ENCODE data around the gene COL28A1.
A peak's percentile ranks its signal among the peaks of the same experiment; 100 is the strongest.

The COL28A1 gene

DNA sequence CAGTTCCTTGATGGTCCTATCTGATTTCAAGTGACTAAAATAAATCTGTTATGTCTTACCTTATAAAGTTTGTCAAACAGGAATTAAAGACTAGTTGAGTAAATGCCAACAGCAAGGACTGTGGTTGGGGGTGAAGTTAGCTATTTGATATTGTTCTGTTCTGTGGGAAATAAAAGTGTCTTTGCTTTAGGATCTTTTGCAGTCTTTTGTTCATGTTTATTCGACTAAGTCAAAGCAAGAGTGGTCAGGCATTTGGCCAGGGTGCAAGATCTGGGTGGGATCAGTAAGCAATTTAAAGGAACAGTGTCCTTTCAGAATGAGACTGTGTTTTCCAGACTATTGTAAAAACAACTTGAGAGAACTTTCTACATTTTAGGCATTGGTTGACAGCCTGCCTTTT, at the start of gene COL28A1:
TSS of gene COL28A1 (minus strand) at position 183 of the 400 bp plus-strand sequence. CDS start 2,998 bp downstream, outside the sequence.
- DNase-seq (ENCODE audit: low read depth): no peak

DNA sequence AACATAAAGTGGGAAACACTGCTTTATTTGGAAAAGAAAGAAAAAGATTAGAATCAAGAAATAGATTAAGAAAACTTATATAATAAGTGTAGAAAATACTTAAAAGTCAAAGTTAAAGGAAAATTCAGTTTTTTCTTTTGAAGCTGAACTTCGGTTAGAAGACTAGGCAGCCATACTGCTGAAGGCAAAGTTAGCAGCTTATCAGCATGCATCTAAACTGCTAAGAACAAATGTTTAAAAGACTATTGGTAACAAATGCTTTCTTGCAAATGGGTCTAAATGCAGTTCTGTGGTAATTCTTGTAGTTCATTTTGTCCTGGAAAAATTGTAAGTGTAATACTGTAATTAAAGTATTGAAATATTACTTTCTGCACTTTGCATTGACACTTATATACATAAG, 49.0 kb upstream of the COL28A1 start:
- DNase-seq (ENCODE audit: low read depth): no peak

DNA sequence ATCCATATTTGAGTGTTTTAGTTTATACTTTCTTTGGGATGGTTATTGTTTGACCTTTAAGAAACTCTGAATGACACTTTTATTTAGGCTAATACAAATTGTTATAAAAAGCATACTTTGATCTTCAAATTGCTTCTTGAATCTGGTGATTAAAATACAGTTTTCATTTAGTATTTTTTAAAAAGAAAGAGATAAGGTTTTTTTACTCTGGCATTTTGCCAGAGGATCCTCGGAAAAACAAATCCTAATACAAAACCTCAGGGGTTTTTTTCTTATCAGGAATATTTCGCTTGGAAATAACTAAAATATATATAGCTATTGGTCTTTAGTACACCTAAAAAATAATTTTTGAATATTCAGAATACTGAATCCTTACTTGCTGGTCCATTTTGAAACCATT, 48.1 kb upstream of the COL28A1 start:
- no peak for DNase-seq (ENCODE audit: low read depth)

DNA sequence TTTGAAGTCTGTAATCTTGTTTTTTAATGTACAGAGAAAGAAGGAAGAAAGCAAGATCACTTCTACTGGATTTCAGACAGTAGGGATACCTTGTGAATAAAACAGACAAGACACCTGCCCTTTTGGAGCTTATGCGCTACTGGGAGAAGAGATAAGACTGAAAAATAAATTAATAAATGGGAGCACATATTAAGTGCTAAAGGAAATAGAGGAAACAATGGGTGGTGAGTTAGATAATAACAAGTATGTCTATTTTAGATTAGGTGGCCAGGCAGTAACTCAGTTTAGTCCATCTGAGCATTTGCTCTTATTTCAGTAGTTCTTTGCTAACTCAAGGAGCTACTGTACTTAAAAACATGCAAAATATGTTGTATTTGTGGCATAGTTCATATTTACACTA, 46.9 kb upstream of the COL28A1 start:
- DNase-seq (ENCODE audit: low read depth): no peak

DNA sequence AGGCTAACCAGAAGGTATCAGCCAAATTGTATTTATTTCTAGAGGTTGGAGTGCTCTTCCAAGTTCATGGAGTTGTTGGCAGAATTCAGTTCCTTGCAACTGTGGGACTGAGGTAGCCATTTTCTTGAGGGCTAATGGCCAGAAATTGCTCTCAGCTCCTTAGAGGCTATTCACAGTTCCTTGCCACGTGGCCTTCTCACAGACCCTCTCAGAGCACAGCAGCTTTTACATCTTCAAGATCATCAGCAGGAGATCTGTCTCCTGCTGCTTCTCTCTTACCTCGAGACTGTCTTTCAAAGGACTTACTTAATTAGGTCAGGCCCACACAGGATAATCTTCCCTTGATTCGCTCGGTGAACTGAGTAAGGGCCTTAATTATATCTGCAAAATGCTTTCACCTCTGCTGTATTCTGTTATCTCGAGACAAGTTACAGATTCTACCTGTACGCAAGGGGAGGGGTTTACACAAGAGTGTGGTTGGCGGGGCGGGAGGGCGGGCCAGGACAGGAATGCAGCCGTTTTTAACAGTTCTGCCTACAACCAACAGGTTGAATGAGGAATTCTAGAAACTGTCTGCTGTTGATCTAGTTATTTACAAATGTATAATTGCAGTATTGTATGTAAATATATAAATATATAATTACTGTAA, 46.0 kb upstream of the COL28A1 start:
- no peak for DNase-seq (ENCODE audit: low read depth)

DNA sequence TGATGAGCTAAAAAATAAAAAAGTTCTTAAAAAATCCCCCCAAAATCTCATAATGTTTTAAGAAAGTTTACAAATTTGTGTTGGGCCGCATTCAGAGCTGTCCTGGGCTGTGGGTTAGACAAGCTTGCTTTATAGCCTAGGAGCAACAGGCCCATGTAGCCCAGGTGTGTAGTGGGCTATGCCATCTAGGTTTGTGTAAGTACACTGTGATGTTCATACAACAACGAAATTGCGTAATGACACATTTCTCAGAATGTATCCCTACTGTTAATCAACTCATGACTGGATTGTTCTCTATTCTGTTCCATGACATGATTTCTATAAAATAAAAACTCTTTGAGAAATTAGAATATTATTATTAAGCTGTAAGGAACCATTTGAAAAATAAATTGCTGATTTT, 44.0 kb upstream of the COL28A1 start:
- no peak for DNase-seq (ENCODE audit: low read depth)

DNA sequence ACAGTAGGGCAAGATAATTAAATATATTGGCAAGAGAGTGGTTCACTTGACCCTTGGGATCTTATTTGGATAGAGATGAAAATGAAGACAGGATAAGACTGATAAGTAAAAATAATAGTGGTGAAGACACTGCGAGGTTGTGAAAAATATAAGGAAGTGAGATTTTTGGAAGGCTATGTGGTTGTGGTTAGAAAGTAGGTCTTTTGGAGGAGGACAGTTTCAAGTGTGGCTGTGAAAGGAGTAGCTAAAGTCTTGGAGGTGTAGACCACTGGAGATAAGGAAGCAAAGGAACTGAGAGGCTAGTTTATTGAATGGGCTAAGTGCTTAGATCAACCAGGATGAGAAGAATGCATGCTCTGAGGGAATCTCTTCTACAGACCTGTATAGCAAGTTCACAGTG, 42.2 kb upstream of the COL28A1 start:
- no peak for DNase-seq (ENCODE audit: low read depth)

DNA sequence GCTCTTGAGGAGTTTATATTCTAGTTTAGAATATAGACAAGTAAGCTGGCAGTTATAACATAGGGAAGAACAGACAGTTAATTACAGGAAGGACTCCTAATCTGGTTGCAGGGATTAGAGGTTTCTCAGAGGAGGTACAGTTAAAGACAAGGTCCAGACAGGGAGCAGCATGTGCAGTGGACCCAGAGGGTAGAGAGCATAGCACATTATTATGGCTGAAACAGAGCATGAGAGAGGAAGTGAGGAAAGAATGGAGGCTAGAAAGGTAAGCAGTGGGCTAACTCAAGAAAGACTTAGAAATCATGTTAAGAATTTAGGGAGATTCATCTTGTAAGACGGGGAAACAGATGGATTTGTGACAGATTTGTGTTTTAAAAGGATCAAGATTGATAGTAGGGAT, 40.7 kb upstream of the COL28A1 start:
- DNase-seq (ENCODE audit: low read depth): no peak

DNA sequence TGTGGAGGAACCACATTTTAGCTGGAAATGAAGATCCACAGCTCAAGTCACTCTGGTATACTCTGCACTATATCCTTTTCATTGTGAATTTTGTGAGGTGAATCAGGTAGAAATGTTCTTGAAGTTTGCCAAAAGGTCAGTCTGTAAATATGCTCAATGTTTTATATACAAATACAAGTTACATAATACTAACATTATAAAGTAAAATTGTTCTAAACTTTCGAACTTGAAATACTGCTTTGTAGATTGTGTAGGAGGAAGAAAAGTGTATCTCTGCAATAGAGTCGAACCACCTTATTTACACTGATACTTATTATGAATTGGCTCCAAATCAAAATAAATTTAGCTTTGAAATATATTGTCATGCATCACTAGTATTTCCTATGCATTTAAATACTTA, 38.0 kb upstream of the COL28A1 start:
- DNase-seq (ENCODE audit: low read depth): no peak

DNA sequence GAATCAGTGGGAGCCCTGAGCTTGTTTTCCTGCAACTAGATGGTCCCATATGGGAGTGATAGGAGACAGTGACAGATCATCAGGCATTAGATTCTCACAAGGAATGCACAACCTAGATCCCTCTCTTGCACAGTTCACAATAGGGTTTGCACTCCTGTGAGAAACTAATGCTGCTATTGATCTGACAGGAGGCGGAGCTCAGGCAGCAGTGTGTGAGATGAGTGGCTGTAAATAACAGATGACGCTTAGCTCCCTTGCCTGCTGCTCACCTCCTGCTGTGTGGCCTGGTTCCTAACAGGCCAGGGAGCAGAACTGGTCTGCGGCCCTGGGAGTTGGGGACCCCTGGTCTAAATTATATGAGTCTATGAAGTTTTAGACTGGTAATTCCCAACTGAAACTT, 34.9 kb upstream of the COL28A1 start:
- DNase-seq (ENCODE audit: low read depth): no peak

DNA sequence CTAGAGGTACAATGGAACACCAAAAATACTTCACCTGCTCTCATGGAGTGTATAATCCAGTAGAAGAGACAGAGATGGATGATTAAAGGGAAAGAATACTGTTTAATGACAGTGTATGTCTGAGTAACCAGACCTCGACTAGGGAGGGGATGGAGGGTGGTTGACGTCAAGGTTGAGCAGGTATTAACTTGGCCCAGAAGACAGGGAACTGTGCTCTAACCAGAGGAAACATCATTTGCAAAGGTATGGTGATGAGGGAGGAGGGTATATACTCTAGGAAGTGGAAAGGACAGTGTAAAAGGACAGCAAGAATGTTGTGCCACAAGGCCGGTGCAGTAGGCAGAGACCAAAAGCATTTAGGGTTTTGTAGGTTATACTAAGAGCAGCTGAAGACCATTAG, 33.9 kb upstream of the COL28A1 start:
- no peak for DNase-seq (ENCODE audit: low read depth)

DNA sequence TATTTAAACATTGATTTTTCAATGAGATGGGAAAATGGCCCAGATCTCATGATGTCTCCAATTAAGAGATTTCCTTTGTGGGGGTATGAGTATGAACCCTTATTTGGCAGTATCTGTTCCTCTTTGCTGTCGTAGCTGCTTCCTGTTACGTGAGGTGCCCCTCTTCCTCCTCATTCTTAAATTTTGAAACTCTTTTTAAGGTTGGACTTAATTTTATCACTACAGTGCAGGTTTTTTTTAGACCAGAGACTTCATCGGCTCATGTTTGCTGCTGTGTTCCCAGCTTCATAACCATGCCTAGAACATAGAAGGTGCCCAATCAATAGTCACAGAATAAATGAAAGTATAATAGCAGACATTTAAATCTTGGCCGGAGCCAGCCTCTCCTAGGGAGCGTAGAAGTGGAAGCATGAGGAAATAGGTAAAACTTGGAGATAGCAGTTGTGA, 33.4 kb upstream of the COL28A1 start:
- DNase-seq (ENCODE audit: low read depth): no peak

DNA sequence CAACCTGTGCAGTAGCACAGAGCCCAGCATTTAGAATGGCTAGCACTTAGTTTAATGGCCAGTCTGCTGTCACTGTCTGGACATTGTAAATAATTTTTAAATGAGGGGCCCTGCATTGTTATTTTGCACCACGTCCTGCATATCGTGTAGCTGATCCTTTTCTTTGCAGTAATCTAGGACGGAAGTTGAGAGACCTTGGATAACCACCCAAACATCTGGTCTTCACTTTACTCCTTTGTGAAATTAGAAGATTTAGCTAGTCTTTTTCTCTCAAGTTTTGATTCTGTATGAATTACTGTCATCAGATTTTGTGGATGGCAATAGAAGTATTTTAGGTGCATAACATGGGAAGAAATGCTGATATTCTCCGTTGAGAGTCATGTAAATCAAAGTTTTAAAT, 32.9 kb upstream of the COL28A1 start:
- no peak for DNase-seq (ENCODE audit: low read depth)

DNA sequence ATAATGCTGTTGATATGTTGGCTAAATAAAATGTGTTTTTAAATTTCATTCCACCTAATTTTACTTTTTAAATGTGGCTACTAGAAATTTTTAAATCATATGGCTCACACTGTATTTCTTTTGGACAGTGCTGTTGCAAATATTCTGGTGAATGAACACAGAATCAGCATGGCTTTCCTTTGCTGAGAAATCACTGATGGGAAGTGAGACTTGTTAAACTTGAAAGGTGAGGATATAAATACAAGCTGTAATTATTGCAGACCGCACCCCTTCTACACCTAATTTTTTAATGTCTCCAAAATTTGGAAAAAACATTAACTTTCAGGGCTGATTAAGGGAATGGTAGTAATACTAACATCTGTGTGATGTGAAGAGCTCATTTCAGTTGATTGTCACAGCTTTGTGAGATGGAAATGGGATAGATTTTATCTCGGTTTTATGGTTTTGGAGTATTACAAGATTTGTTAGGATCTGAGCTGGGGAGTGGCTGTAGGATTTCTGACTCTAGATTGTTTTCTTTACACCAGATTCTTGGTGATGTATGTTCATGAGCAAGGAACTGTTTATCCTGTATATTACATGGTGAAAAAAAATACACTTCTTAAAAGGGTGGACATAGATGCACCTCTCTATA, 32.3 kb upstream of the COL28A1 start:
- DNase-seq (ENCODE audit: low read depth): no peak

DNA sequence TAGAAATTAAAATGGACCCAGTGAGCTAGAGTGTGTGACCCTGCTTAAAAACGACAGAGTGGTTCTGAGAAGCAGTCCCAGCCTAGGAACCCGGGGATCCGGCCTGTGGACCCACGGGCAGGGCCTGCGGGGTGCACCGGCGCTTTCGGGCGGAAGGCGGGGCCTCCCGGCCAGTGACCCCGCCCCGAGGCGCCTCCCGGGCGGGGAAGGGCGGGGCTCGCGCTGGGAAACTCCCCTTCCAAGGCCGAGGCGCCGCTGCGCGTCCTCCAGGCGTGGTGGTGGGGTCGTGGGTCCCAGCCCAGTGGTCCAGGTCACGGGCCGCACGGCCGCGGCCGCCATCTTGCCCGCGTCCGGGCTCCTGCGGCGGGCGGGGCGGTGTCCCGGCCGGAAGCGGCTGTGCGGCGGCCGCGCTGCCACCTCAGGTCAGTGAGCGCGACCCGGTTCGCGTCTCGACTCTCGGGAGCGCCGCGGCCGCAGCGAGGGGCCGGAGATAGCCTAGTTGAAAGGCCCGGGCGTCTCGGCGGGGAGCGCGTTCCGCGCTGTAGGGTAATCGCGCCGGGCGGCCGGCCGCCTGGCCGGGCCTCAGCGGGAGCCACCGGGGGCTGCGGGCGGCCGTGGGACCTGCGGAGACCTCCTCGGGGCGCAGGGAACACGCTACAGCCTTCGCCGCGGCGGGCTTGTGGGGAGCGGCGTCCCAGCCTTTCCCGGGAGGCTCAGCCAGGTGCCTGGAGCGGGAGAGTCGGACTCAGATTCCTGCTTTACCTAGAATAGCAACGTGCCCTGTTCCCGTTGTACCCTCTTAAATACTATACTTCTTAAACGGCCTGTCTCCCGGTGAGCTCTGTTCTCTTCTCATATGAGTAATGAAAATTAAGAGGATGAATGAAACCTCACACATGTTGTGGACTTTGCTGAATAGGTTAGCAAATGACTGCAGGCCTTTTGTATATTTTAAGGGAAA, 31.3 kb upstream of the COL28A1 start, which contains the start of gene MIOS:
TSS of gene MIOS (plus strand) at position 234 of the 961 bp plus-strand sequence. CDS start 5,592 bp downstream, outside the sequence.
- peak; percentile 77 for DNase-seq (ENCODE audit: low read depth)

DNA sequence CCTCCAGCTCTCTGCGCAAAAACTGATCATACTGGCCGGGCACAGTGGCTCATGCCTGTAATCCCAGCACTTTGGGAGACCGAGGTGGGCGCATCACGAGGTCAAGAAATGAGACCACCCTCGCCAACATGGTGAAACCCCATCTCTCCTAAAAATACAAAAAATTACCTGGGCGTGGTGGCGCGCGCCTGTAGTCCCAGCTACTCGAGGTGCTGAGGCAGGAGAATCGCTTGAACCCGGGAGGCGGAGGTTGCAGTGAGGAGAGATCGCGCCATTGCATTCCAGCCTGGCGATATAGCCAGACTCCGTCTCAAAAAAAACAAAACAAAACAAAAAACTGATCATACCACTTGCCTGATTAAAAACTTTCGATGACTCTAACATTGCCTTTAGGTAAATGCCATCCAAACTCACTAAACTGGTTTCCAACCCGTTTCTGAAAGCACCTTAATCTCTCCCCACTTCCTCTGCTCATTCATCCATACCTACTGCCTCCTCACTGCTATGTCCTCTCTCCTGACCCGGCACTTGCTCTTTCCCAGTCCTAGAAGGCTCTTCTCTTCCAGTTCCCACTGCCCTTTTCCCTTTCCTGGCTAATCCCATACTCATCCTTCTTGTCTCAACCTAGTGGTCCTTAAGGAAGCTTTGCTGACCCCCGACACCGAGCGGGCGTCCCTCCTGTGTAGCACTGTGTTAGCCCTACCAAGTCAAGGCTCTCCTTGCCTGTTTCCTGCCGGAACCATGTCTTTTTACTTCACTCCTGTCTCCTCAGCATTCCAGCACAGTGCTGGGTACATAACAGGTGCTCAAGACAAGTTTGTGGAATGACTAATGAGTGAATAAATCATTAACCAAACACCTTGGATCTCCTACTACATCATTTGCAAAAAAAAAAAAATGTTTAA, 30.3 kb upstream of the COL28A1 start:
- DNase-seq (ENCODE audit: low read depth): no peak

DNA sequence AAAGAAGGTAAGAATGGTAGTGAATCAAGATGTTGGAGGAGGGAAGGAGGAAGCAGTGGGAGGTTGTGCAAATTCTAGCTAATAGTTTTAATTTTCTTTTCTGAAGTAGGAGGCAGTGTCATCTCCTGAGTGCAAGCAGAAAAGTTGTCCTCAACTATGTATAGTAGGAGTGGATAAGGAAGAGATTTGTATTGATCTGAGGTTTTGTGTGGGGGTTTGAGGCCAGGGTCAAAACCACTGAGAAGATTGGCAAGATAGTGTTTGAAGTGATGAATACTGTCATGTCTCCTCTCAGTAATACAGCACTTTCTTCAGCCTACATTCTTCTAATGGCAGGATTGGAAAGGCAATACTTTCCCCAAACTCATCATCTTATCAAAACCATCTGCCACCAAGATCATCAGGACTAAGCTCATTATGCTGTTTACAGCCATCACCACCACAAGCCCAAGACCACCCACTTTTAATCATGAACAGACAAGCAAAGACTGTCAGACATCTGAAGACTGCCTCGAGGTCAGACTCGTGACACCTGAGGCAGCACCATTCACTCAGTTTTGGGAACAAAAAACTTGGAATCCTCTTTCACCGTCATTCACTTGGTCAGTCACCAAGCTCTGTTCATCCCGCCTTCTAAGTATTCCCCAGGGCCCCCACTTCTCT, 29.5 kb upstream of the COL28A1 start:
- no peak for DNase-seq (ENCODE audit: low read depth)

DNA sequence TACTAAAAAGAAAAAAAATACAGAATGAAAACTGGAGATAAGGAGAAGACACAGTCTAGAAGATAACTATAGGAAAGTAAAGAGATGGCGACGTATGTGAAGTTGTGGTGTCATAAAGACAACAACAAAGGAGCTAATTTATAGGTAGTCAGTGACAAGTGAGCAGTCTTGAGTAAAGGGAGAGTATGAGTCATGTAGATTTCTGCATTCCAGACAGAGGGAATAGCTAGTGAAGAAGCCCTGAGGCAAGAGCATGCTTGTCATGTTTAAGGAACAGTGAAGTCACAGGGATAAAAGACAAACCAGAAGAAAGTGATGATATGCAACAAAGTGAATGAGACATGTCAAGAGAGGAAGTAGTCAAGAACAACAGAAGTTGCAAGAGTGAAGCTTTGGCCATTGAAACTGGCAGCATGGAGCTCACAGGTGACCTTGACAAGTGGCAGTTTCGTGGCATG, 28.7 kb upstream of the COL28A1 start:
- no peak for DNase-seq (ENCODE audit: low read depth)

DNA sequence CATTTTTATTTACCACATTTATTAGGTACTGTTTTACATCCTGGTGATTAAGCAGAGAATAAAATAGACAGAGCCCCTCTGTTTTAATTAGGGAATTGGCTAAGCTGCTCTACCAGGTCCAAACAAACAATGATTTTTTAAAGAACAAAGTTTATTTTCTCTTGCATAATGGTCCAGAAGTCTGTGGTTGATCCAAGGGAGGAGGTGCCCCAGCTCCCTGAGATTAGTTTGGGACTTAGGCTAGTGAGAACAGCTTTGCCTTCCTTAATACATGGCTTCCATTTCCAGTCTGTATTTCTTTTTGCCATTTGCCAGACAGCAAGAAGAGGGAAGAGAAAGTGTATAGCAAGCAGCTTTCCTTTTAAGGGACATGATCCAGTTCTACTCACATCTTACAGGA, 28.1 kb upstream of the COL28A1 start:
- DNase-seq (ENCODE audit: low read depth): no peak

DNA sequence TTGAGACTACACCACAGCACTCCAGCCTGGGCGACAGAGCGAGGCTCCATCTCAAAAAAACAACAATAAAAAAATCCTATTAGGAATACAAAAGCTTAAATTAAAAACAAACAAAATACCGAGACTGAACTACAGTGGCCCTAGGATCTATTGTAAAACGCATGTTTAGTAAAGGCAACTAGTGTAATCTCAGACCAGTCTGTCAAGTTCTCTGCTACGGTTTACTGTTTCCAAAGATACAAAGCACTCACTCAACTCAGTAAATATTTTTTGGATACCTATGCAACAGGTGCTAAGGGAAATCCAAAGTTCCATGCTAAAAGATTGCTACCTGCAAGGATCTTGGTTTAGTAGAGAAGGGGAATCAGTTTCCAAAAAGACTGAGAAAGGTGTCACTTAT, 27.6 kb upstream of the COL28A1 start:
- no peak for DNase-seq (ENCODE audit: low read depth)

DNA sequence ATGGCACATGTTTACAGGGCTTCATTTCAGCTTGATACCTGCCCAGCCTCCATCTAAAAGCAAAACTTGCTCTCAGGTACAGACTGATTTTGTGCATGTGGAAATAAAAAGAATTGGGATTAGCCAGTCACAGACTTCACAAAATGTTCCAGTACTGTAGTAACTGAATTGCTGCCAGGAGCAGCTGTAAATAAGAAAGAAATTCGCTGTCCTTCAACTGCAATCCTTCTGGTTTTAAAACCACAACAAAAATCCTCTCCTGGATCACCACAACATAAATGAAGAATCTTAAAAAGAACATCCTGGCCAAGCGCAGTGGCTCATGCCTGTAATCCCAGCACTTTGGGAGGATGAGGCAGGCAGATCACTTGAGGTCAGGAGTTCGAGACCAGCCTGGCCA, 27.1 kb upstream of the COL28A1 start:
- DNase-seq (ENCODE audit: low read depth): no peak
